ENCODE results near the gene BCL2.

The BCL2 gene

GRCh38 chr18:63326011-63326410 is 6.4 kb upstream of the BCL2 start:
- no peak for DNase-seq (ENCODE audit: low read depth, low spot score)

DNA sequence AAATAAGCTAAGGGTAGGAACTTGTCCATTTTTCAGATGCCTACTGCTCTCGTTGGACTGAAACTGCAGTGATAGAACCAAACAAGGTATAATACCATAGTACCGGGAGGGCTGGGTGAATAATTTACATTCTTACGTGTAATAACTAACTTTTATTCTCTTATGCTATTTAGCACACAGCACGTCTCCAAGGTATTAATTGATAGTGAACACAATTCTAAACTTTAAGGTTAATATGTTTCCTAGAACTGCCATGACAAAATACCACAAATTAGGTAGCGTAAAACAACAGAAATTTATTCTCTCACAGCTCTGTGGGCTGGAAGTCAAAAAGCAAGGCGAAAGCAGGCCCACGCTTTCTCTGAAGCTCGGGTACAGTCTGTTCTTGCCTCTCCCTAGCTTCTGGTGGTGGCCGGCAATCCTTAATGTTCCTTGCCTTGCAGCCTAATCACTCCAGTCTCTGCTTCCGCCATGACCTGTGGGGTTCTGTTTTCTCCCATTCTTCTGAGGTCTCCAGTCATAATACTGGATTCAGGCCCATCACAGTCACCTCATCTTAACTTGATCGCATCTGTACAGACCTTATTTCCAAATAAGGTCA is 5.6 kb upstream of the BCL2 start:
- no peak for DNase-seq (ENCODE audit: low read depth, low spot score)

DNA sequence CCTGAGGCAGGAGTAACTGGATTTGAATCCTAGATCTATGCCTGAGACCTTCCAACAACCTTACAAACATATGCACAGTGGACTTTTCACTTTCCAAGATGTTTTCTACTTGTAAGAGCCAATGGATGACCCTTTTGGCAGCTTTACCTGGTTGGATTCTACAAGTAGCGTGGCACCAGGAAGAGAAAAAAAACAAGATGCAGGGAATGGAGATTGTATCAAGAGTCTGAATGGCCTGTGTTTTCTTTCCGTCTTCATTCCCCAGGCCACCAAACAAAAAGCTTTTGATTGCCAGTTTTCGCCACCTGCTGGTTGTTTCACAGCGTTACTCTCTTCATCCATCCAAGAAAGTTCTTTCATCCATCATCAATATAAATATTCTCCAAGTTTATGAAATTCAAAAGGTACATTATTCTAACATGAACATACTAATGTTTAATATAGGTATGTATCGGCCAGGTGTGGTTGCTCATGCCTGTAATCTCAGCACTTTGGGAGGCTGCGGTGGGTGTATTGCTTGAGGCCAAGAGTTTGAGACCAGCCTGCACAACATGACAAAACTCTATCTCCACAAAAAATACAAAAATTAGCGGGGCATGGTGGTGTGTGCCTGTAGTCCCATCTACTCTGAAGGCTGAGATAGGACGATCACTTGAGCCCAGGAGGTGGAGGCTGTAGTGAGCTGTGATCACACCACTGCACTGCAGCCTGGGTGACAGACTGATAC is 3.5 kb upstream of the BCL2 start:
- no peak for DNase-seq (ENCODE audit: low read depth, low spot score)

- DNase-seq (ENCODE audit: low read depth, low spot score) = no peak
Observed at GRCh38 chr18:63322206-63322605, 2.6 kb upstream of the BCL2 start.

GRCh38 chr18:63321291-63321690 is 1.7 kb upstream of the BCL2 start:
- no peak for DNase-seq (ENCODE audit: low read depth, low spot score)

- no peak for DNase-seq (ENCODE audit: low read depth, low spot score)
Observed at GRCh38 chr18:63320975-63321265, 1.4 kb upstream of the BCL2 start.

DNA sequence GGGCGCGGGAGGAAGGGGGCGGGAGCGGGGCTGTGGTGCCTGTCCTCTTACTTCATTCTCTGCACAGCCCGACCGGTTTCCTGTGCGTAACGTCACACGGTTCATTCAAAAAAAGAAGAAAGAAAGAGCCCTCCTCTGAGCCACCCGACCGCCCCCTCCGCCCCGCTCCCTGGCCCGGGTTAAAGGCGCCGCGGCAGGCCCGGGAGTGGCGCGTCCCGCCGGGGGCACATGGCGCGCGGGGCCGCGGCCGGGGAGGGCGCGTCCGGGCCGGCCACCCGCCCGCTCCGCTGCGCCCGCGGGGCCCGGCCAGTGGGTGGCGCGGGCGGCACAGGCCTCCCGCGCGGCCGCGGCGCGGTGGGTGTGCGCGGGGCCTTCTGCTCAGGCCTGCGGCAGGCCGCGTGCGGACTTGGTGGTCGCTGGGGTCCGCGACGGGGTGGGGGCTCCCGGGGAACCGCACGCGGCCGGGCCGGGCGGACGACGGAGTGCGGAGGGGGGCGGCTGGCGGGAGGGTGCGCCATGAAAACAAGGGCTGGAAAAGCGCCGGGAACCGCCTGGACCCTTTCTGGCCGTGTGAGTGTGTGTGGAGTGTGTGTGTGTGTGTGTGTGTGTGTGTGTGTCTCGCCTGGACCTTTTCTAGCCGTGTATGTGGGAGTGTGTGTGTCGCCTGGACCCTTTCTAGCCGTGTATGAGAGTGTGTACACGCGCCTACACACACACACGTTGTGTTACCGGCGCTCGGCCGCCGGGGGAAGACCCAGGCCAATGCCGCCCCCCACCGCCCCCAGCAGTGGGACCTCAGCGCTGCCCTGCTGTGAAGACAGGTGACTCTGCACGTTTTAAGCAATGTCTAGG is 780 bp upstream of the BCL2 start:
- DNase-seq (ENCODE audit: low read depth, low spot score) = peak; percentile 70

GRCh38 chr18:63318889-63319382 is 633 bp downstream of the BCL2 start:
- DNase-seq (ENCODE audit: low read depth, low spot score) = no peak

- peak; percentile 64 for DNase-seq (ENCODE audit: low read depth, low spot score)
Observed at GRCh38 chr18:63317982-63318888, 1.3 kb downstream of the BCL2 start.

- DNase-seq (ENCODE audit: low read depth, low spot score) = no peak
Observed at GRCh38 chr18:63317556-63317946, 2.0 kb downstream of the BCL2 start.

GRCh38 chr18:63316612-63317555 is 2.7 kb downstream of the BCL2 start:
- DNase-seq (ENCODE audit: low read depth, low spot score) = no peak

- DNase-seq (ENCODE audit: low read depth, low spot score) = no peak
Observed at GRCh38 chr18:63315876-63316275, 3.7 kb downstream of the BCL2 start.

- DNase-seq (ENCODE audit: low read depth, low spot score) = no peak
Observed at GRCh38 chr18:63315131-63315662, 4.4 kb downstream of the BCL2 start.

DNA sequence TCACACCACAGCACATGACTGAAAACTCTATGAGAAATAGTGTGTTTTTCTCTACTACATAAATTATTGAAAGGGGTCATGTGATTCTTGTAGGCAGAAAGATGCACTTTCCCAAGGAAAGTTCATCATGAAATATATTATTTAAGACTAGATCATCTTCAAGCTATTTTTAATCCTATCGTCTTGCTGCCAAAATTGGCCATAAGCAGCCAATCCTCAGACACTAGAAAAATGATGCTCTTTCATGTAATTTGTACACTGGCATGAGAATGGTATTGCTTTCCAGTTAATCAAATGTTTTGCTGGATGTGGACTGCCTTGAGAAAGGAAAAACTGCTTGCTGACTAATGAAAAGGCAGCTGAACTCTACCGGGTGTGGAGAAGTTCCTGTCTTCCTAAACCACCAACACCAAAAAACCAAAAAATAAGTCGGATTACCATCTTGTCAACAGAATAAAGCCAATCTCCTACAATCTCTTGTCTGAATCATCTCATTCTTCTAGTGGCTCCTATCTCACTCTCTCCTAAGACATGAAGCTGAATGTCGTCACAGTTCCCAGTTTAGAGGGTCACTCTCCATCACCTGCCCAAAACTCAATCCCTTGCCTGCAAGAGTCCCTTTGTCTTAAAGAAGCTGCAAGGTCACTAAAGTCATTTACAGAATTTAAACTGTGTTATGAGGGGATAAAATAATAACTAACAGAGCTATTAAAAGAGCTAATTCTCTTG is 5.3 kb downstream of the BCL2 start:
- DNase-seq (ENCODE audit: low read depth, low spot score) = no peak

GRCh38 chr18:63313396-63313917 is 6.1 kb downstream of the BCL2 start:
- no peak for DNase-seq (ENCODE audit: low read depth, low spot score)

DNA sequence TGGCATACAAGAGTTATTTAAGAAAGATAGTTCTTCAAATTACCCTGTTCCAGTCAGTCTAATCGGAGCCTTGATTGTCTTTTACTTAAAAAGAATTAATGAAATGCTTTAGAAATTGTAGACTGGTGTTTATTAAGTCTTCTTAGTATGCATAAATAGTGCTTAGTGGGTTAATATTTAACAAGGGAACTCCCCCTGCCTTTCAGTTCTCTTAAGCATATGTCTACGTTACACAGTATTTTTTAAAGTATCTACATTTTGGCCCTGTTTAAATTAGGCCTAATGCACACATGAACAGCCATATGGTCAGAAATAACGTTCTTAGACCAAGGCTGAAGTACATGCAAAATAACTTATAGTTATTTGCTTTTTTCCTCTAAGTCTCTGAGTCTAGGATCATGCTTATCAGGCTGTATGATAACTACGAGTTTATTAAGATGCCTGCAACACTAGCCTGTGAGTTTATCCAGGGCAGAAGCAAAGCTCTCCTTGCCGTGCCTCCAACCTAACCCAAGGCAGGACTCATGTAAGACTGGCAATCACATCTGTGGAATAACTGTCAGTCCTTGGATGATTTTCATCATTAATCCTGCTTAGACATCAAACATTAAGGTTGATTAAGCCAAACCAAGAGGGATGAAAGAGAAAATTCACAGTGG is 6.7 kb downstream of the BCL2 start:
- no peak for DNase-seq (ENCODE audit: low read depth, low spot score)

- DNase-seq (ENCODE audit: low read depth, low spot score) = no peak
Observed at GRCh38 chr18:63312019-63312409, 7.6 kb downstream of the BCL2 start.

- no peak for DNase-seq (ENCODE audit: low read depth, low spot score)
Observed at GRCh38 chr18:63311118-63312018, 8.2 kb downstream of the BCL2 start.

Data from activated naive CD8-positive, alpha-beta T cell treated with anti-CD3 and anti-CD28 coated beads, Interleukin-2, amount 50 U/mL, for 16 hours (primary cell).